Tibial artery (tissue), 4 donors: ENCODE results near the gene SCNN1G.

ENCODE experiments used
- DNase-seq, 2 donors: peaks; one replicate each; pipeline ENCODE4 v3.0.0-alpha.2; 2019
- H3K27ac ChIP-seq, 2 donors: fragments of 200-600 bp; sonication (generic) in 1 of 2; 1 replicate in 1 of 2; 2 replicates in 1 of 2; pipeline ENCODE4 v1.5.1; 2018 to 2019; ENCODE audit warnings: mild to moderate bottlenecking in 1 of 2
- H3K27me3 ChIP-seq, 2 donors: fragments of 200-600 bp; sonication (generic) in 1 of 2; one replicate each; pipeline versions ENCODE4 v1.5.1 to v1.6.0; 2016 to 2019
- H3K36me3 ChIP-seq, 3 donors: fragments of 200-600 bp; sonication (generic) in 2 of 3; one replicate each; pipeline ENCODE4 v1.5.1; 2016 to 2019; ENCODE audit warnings: mild to moderate bottlenecking in 2 of 3
- H3K4me1 ChIP-seq, 4 donors: fragments of 200-600 bp; sonication (generic) in 2 of 4; 1 replicate in 3 of 4; 2 replicates in 1 of 4; pipeline ENCODE4 v1.5.1; 2016 to 2019
- H3K4me3 ChIP-seq, 2 donors: fragments of 200-600 bp; sonication (generic) in 1 of 2; 1 replicate in 1 of 2; 2 replicates in 1 of 2; pipeline ENCODE4 v1.5.1; 2018 to 2019; ENCODE audit warnings: mild to moderate bottlenecking in 2 of 2
- H3K9me3 ChIP-seq, 3 donors: fragments of 200-600 bp; sonication (generic) in 1 of 3; one replicate each; pipeline ENCODE4 v1.5.1; 2016 to 2019
- CTCF ChIP-seq, 2 experiments: fragments of 200-600 bp in 1 of 2; fragments of 450-650 bp in 1 of 2; IDR thresholded peaks; one replicate each; pipeline ENCODE4 v1.5.1; 2017 to 2019; ENCODE audit warnings: antibody characterized with exemption in 2 of 2, mild to moderate bottlenecking in 1 of 2, moderate library complexity in 1 of 2
- intact Hi-C: fragments of 100-400 bp; cut with DNase I; formaldehyde crosslinking; loops from one replicate; pipeline ENCODE4 v1.15.0; 2023; ENCODE audit warnings: low total_unique reads

SCNN1G gene

GRCh38 chr16:23145186-23145585 is 37.4 kb upstream of the SCNN1G start:
- TF ChIP-seq CTCF (IDR thresholded peaks at IDR 0.05) = no peak
- Histone ChIP-seq H3K9me3 (no peaks in the 10 kb centered on the region), H3K36me3 (no peaks in the 10 kb centered on the region), H3K27me3 (no peaks in the 10 kb centered on the region), H3K4me3 (no peak overlapping the region), H3K27ac (no peak overlapping the region), H3K4me1 (peaks cover 0 to 55% (median 33%) of the 10 kb centered on the region in 4 donors)
- intact Hi-C loops = no loop called here
- no peak for DNase-seq

- peaks cover 0 to 55% (median 32%) of the 10 kb centered on the region in 4 donors for H3K4me1 ChIP-seq
- no peaks in the 10 kb centered on the region for H3K9me3 ChIP-seq
- no peak overlapping the region for H3K27ac ChIP-seq
- H3K27me3 ChIP-seq = no peaks in the 10 kb centered on the region
- TF ChIP-seq CTCF (IDR thresholded peaks at IDR 0.05) = no peak
- no peaks in the 10 kb centered on the region for H3K36me3 ChIP-seq
- no peak overlapping the region for H3K4me3 ChIP-seq
- DNase-seq = no peak
- intact Hi-C loops = no loop called here
Observed at GRCh38 chr16:23145608-23146007, 36.9 kb upstream of the SCNN1G start.

GRCh38 chr16:23146877-23147601 is 35.5 kb upstream of the SCNN1G start:
- no peak overlapping the region for H3K27ac ChIP-seq
- intact Hi-C loops = no loop called here

GRCh38 chr16:23147666-23148065 is 34.9 kb upstream of the SCNN1G start:
- no peaks in the 10 kb centered on the region for H3K9me3 ChIP-seq
- peaks cover 0 to 48% (median 30%) of the 10 kb centered on the region in 4 donors for H3K4me1 ChIP-seq
- H3K27ac ChIP-seq = no peak overlapping the region
- no peak for TF ChIP-seq CTCF (IDR thresholded peaks at IDR 0.05)
- H3K36me3 ChIP-seq = no peaks in the 10 kb centered on the region
- no peaks in the 10 kb centered on the region for H3K27me3 ChIP-seq
- no peak for DNase-seq
- peak overlapping the region in 1 of 2 donors; percentile 70 for H3K4me3 ChIP-seq
- intact Hi-C loops = no loop called here

More at GRCh38 chr16:23146877-23147601, 35.5 kb upstream of the SCNN1G start:
- Histone ChIP-seq H3K27me3 (no peaks in the 10 kb centered on the region), H3K36me3 (no peaks in the 10 kb centered on the region), H3K4me3 (no peak overlapping the region), H3K9me3 (no peaks in the 10 kb centered on the region), H3K4me1 (peaks cover 0 to 54% (median 32%) of the 10 kb centered on the region in 4 donors)
- DNase-seq = no peak
- TF ChIP-seq CTCF (IDR thresholded peaks at IDR 0.05) = no peak

GRCh38 chr16:23148166-23148512 is 34.4 kb upstream of the SCNN1G start:
- Histone ChIP-seq H3K36me3 (no peaks in the 10 kb centered on the region), H3K27me3 (no peaks in the 10 kb centered on the region), H3K4me1 (peaks cover 0 to 46% (median 28%) of the 10 kb centered on the region in 4 donors), H3K27ac (peak overlapping the region; percentile 64 to 73), H3K9me3 (no peaks in the 10 kb centered on the region), H3K4me3 (peak overlapping the region; percentile 70 to 90)
- TF ChIP-seq CTCF (IDR thresholded peaks at IDR 0.05) = no peak
- DNase-seq = no peak
- intact Hi-C loops = no loop called here
